GM23248 (cell line): ENCODE data around the gene MVB12B.

Experiments used
- EZH2 ChIP-seq: fragments of 200-600 bp; sonication (generic); IDR thresholded peaks from 2 replicates; pipeline ENCODE4 v1.6.1; 2018; ENCODE audit warnings: antibody characterized with exemption, mild to moderate bottlenecking; ENCODE audit not compliant: insufficient read depth, poor library complexity, severe bottlenecking
- EZH2phosphoT487 ChIP-seq: fragments of 200-600 bp; sonication (generic); IDR thresholded peaks from 2 replicates; pipeline ENCODE4 v1.6.1; 2018; ENCODE audit warnings: antibody characterized with exemption, moderate library complexity, mild to moderate bottlenecking, low read depth; ENCODE audit not compliant: insufficient read depth

DNA sequence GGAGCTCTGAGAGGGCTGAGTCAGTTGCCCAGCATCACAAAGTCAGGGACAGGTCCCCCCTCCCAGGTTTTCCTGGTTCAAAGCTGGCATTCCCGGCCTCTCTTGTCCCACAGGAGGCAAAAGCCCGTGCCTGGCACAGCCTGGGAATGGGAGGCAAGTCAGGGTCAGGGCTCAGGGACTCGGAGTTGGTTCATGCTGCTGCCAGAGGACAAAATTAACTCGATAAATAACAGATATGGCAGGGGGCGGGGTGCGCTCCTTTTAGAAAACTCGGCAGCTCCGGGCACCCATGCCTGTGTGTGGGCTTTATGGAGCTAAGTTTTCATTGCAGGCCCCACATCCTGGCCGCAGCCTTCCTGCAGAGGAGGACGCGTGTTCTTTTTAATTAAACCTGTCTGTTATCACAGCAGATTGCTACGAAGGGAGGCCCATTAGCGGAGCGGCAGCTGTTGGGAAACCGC is 224.3 kb downstream of the MVB12B start:
- no peak for TF ChIP-seq EZH2
- no peak for TF ChIP-seq EZH2phosphoT487
